DOHH2 (cell line): Measurements from ENCODE around the gene PSMB2.

Experiments used
- H3F3A ChIP-seq: fragments of 200-600 bp; sonication (generic), shearing (Covaris generic); 2 replicates; pipeline ENCODE4 v1.6.0; 2016; ENCODE audit warnings: antibody characterized with exemption, mild to moderate bottlenecking; ENCODE audit not compliant: control insufficient read depth, insufficient read depth
- H3K27ac ChIP-seq: fragments of 200-600 bp; sonication (generic); 2 replicates; pipeline ENCODE4 v1.5.1; 2014; ENCODE audit warnings: low read depth, mild to moderate bottlenecking, low read length, moderate library complexity
- H3K27me3 ChIP-seq: fragments of 200-600 bp; sonication (generic); 2 replicates; pipeline ENCODE4 v1.6.1; 2014; ENCODE audit warnings: mild to moderate bottlenecking, low read length, mixed read lengths; ENCODE audit not compliant: control insufficient read depth
- H3K36me3 ChIP-seq: fragments of 200-600 bp; sonication (generic); 2 replicates; pipeline ENCODE4 v1.6.1; 2014; ENCODE audit warnings: mild to moderate bottlenecking, low read length, moderate library complexity, mixed read lengths; ENCODE audit not compliant: control insufficient read depth
- H3K4me1 ChIP-seq: fragments of 200-600 bp; sonication (generic); 2 replicates; pipeline ENCODE4 v1.6.1; 2014; ENCODE audit warnings: mild to moderate bottlenecking, low read length, mixed read lengths; ENCODE audit not compliant: control insufficient read depth
- H3K4me2 ChIP-seq: fragments of 200-600 bp; sonication (generic); 2 replicates; pipeline ENCODE4 v1.6.0; 2014; ENCODE audit warnings: mild to moderate bottlenecking, low read length, moderate library complexity
- H3K4me3 ChIP-seq: fragments of 200-600 bp; sonication (generic); 2 replicates; pipeline ENCODE4 v1.5.1; 2014; ENCODE audit warnings: mild to moderate bottlenecking, low read length, mixed read lengths
- H3K79me2 ChIP-seq: fragments of 200-600 bp; sonication (generic); 2 replicates; pipeline ENCODE4 v1.6.1; 2014; ENCODE audit warnings: mild to moderate bottlenecking, low read length, mixed read lengths; ENCODE audit not compliant: control insufficient read depth
- H3K9me2 ChIP-seq: fragments of 200-600 bp; sonication (generic); replicated peaks from 2 replicates; pipeline ENCODE4 v1.6.1; 2014; ENCODE audit warnings: mild to moderate bottlenecking, low read length, mixed read lengths; ENCODE audit not compliant: control insufficient read depth
- H3K9me3 ChIP-seq: fragments of 200-600 bp; sonication (generic); 2 replicates; pipeline ENCODE4 v1.6.1; 2014; ENCODE audit warnings: antibody characterized with exemption, low read length, mixed read lengths; ENCODE audit not compliant: control insufficient read depth, insufficient read depth
- H4K20me1 ChIP-seq: fragments of 200-600 bp; sonication (generic); 2 replicates; pipeline ENCODE4 v1.6.0; 2014; ENCODE audit warnings: low read depth, mild to moderate bottlenecking, antibody characterized with exemption, low read length, moderate library complexity; ENCODE audit not compliant: control insufficient read depth, insufficient read depth
- EZH2phosphoT487 ChIP-seq: fragments of 200-600 bp; sonication (generic); IDR thresholded peaks from 2 replicates; pipeline ENCODE4 v1.6.1; 2017; ENCODE audit warnings: borderline replicate concordance, mild to moderate bottlenecking, antibody characterized with exemption, low read length, moderate library complexity, mixed read lengths
- TF ChIP-seq, protein P1 (sequence below): fragments of 200-600 bp; sonication (generic); IDR thresholded peaks from one replicate; pipeline ENCODE4 v1.5.1; 2014; ENCODE audit warnings: antibody characterized with exemption, mild to moderate bottlenecking, low read depth, low read length; ENCODE audit not compliant: poor library complexity, severe bottlenecking

The PSMB2 gene

DNA sequence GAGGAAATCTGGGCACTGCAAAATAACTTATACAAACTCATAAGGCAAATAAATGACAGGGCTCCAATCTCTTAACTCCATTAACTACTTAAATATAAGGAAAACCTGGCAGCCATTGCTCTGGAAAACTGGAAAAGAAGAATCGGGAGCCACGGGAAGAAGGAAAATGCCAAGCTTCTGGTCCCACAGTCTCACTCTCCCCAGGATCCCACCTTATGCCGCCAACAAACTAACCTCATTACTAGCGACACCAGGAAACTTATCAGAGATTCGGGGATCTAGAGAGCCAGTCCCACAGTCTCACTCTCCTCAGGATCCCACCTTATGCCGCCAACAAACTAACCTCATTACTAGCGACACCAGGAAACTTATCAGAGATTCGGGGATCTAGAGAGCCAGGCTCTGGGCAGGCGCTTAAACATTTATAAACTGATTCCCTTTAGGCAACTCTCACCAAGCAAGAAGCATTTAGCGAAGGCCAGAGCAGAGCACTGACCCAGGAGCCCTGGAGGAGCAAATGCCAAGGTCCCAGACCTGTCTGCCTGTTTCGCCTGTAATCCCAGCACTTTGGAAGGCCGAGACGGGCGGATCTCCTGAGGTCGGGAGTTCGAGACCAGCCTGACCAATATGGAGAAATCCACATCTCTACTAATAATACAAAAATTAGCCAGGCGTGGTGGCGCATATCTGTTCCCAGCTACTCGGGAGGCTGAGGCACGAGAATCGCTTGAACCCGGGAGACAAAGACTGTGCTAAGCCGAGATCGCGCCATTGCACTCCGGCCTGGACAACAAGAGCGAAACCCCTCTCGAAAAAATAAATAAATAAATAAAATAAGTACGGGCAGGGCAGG lies 720 bp downstream of the PSMB2 start:
- Histone ChIP-seq H3K4me1 (peaks cover 37% of the 10 kb centered on the region), H3K9me2 (no peaks in the 10 kb centered on the region), H3K36me3 (peaks cover 30% of the 10 kb centered on the region), H3K27me3 (peaks cover 17% of the 10 kb centered on the region), H3K4me2 (peak overlapping the region; percentile 92), H3K9me3 (no peaks in the 10 kb centered on the region), H3F3A (peaks cover 11% of the 10 kb centered on the region; the same call in 1 of the 2 replicates), H3K27ac (peak overlapping the region; percentile 67), H3K4me3 (peak overlapping the region; percentile 91), H3K79me2 (peaks cover 60% of the 10 kb centered on the region), H4K20me1 (peaks cover 24% of the 10 kb centered on the region)
- no peak for TF ChIP-seq EZH2phosphoT487
- TF ChIP-seq, protein P1, sequence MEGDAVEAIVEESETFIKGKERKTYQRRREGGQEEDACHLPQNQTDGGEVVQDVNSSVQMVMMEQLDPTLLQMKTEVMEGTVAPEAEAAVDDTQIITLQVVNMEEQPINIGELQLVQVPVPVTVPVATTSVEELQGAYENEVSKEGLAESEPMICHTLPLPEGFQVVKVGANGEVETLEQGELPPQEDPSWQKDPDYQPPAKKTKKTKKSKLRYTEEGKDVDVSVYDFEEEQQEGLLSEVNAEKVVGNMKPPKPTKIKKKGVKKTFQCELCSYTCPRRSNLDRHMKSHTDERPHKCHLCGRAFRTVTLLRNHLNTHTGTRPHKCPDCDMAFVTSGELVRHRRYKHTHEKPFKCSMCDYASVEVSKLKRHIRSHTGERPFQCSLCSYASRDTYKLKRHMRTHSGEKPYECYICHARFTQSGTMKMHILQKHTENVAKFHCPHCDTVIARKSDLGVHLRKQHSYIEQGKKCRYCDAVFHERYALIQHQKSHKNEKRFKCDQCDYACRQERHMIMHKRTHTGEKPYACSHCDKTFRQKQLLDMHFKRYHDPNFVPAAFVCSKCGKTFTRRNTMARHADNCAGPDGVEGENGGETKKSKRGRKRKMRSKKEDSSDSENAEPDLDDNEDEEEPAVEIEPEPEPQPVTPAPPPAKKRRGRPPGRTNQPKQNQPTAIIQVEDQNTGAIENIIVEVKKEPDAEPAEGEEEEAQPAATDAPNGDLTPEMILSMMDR = no peak

DNA sequence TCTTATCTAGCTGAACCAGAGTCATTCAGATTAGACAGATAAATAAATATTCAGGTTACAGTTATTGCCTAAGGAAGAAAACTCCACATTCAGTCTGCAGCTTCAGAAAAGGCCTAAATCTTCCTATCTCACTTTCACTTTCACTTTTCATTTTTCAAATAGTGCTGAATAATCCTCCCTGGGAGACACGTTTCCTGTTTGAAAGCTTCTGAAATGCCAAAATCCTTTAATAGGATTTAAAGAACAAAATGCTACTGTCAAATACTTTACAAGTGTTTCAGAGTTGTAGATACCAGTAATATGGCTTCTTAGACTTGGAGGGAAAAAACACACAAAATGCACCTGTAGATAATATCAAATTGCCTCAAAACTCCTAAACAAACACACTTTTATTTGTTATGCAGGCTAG lies 3.9 kb downstream of the PSMB2 start:
- no peak overlapping the region for H3K27ac ChIP-seq
- H4K20me1 ChIP-seq = peaks cover 26% of the 10 kb centered on the region
- peaks cover 35% of the 10 kb centered on the region for H3K4me1 ChIP-seq
- peaks cover 53% of the 10 kb centered on the region for H3K36me3 ChIP-seq
- peak overlapping the region; percentile 56 for H3K4me3 ChIP-seq
- TF ChIP-seq, protein P1 = no peak
- peaks cover 79% of the 10 kb centered on the region for H3K79me2 ChIP-seq
- no peaks in the 10 kb centered on the region for H3K9me2 ChIP-seq
- H3F3A ChIP-seq = peaks cover 7% of the 10 kb centered on the region
- H3K4me2 ChIP-seq = peak overlapping the region; percentile 68
- no peaks in the 10 kb centered on the region for H3K9me3 ChIP-seq
- H3K27me3 ChIP-seq = no peaks in the 10 kb centered on the region

DNA sequence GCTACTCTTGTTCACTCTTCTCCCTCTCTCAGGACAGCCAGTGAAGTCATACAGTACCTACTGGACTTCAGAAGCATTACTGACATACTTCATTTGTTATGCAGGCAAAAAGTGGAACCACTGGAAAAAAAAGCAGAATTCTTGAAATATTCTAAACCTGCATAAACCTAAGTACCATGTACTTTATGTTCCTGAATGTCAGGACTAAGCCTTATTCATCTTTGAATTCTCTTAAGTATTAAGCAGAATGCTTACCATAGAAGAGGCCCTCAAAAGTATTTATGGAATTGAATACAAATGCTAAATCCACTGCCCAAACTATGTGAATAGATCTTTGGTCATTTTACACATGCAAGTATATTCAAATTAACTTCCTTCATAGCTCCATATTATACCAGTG lies 7.8 kb downstream of the PSMB2 start:
- no peak overlapping the region for H3K4me2 ChIP-seq
- no peak overlapping the region for H3K4me3 ChIP-seq
- peaks cover 82% of the 10 kb centered on the region for H3K36me3 ChIP-seq
- peaks cover 19% of the 10 kb centered on the region for H4K20me1 ChIP-seq
- H3K9me2 ChIP-seq = no peaks in the 10 kb centered on the region
- TF ChIP-seq EZH2phosphoT487 = no peak
- TF ChIP-seq, protein P1 = no peak
- H3K27ac ChIP-seq = no peak overlapping the region
- no peaks in the 10 kb centered on the region for H3K9me3 ChIP-seq
- peaks cover 68% of the 10 kb centered on the region for H3K79me2 ChIP-seq
- no peaks in the 10 kb centered on the region for H3K27me3 ChIP-seq
- H3F3A ChIP-seq = peaks cover 3% of the 10 kb centered on the region
- H3K4me1 ChIP-seq = peaks cover 18% of the 10 kb centered on the region
